HG03066 (cell line): ENCODE results near the gene TEAD4.

Experiments
- ATAC-seq: cut with Tn5 transposase; IDR thresholded peaks from one replicate; pipeline ENCODE4 v1.9.1; 2021; ENCODE audit warnings: low read depth; ENCODE audit not compliant: unreplicated experiment

Gene TEAD4

GRCh38 chr12:2999265-2999841 lies 40.2 kb downstream of the TEAD4 start:
- no peak for ATAC-seq

GRCh38 chr12:3000548-3001275 lies 41.5 kb downstream of the TEAD4 start:
- ATAC-seq, result no peak

- no peak for ATAC-seq
Observed at GRCh38 chr12:3002646-3003045, 43.4 kb downstream of the TEAD4 start.

GRCh38 chr12:3003357-3003992 lies 44.3 kb downstream of the TEAD4 start:
- no peak for ATAC-seq

- ATAC-seq, result no peak
Observed at GRCh38 chr12:3004655-3005565, 45.7 kb downstream of the TEAD4 start.

GRCh38 chr12:3005736-3006135 lies 46.5 kb downstream of the TEAD4 start:
- no peak for ATAC-seq

GRCh38 chr12:3009780-3010179 lies 50.6 kb downstream of the TEAD4 start:
- ATAC-seq, result no peak

- no peak for ATAC-seq
Observed at GRCh38 chr12:3010214-3010930, 51.2 kb downstream of the TEAD4 start.

- ATAC-seq, result no peak
Observed at GRCh38 chr12:3012786-3013185, 53.6 kb downstream of the TEAD4 start.

- no peak for ATAC-seq
Observed at GRCh38 chr12:3014641-3015040, 55.4 kb downstream of the TEAD4 start.

- ATAC-seq, result no peak
Observed at GRCh38 chr12:3015356-3015755, 56.2 kb downstream of the TEAD4 start.

GRCh38 chr12:3016191-3016590 lies 57.0 kb downstream of the TEAD4 start:
- ATAC-seq, result no peak

GRCh38 chr12:3017281-3017680 lies 58.1 kb downstream of the TEAD4 start:
- ATAC-seq, result no peak

- no peak for ATAC-seq
Observed at GRCh38 chr12:3018284-3019004, 59.2 kb downstream of the TEAD4 start.

- ATAC-seq, result no peak
Observed at GRCh38 chr12:3019005-3019680, 59.9 kb downstream of the TEAD4 start.

GRCh38 chr12:3020399-3020798 lies 61.2 kb downstream of the TEAD4 start:
- no peak for ATAC-seq

GRCh38 chr12:3020850-3021435 lies 61.7 kb downstream of the TEAD4 start:
- no peak for ATAC-seq

GRCh38 chr12:3022411-3022810 lies 63.2 kb downstream of the TEAD4 start:
- ATAC-seq, result no peak

- ATAC-seq, result no peak
Observed at GRCh38 chr12:3022961-3023360, 63.8 kb downstream of the TEAD4 start.
